C4-2B (cell line): ENCODE results near the gene ALDH16A1.

Experiments
- ZFX ChIP-seq: fragments of 450-650 bp; IDR thresholded peaks from 2 replicates; pipeline ENCODE4 v1.6.1; 2017
- TF ChIP-seq, protein P1 (sequence below): fragments of 450-650 bp; conservative IDR thresholded peaks from 2 replicates; pipeline ENCODE4 v1.5.1; 2017; ENCODE audit warnings: mild to moderate bottlenecking

GRCh38 chr19:49439836-49440235 lies 13.2 kb upstream of the ALDH16A1 start:
- TF ChIP-seq, protein P1, sequence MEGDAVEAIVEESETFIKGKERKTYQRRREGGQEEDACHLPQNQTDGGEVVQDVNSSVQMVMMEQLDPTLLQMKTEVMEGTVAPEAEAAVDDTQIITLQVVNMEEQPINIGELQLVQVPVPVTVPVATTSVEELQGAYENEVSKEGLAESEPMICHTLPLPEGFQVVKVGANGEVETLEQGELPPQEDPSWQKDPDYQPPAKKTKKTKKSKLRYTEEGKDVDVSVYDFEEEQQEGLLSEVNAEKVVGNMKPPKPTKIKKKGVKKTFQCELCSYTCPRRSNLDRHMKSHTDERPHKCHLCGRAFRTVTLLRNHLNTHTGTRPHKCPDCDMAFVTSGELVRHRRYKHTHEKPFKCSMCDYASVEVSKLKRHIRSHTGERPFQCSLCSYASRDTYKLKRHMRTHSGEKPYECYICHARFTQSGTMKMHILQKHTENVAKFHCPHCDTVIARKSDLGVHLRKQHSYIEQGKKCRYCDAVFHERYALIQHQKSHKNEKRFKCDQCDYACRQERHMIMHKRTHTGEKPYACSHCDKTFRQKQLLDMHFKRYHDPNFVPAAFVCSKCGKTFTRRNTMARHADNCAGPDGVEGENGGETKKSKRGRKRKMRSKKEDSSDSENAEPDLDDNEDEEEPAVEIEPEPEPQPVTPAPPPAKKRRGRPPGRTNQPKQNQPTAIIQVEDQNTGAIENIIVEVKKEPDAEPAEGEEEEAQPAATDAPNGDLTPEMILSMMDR: no peak
- no peak for TF ChIP-seq ZFX
